AG08395 (cell line): ENCODE results near the gene SAMD11.
"Not testable (repeated sequence)": the region's sequence is repeated elsewhere in the genome, so short reads cannot be mapped to it uniquely, and the experiment has no call there.

ENCODE experiments used
- DNase-seq: peaks from one replicate; pipeline ENCODE4 v3.0.0; 2012; ENCODE audit warnings: mixed read lengths, low spot score

The SAMD11 gene

GRCh38 chr1:943545-944340 lies 20.0 kb downstream of the SAMD11 start:
- no peak for DNase-seq

- no peak for DNase-seq
Observed at GRCh38 chr1:944341-945325, 20.9 kb downstream of the SAMD11 start.

- DNase-seq = no peak
Observed at GRCh38 chr1:945688-946556, 22.2 kb downstream of the SAMD11 start.

GRCh38 chr1:946811-947210 lies 23.1 kb downstream of the SAMD11 start:
- DNase-seq = not testable (repeated sequence)

GRCh38 chr1:947958-948357 lies 24.2 kb downstream of the SAMD11 start:
- no peak for DNase-seq

- no peak for DNase-seq
Observed at GRCh38 chr1:950268-950667, 26.5 kb downstream of the SAMD11 start.

- DNase-seq = no peak
Observed at GRCh38 chr1:950881-951280, 27.2 kb downstream of the SAMD11 start.

- no peak for DNase-seq
Observed at GRCh38 chr1:951364-951763, 27.6 kb downstream of the SAMD11 start.

- no peak for DNase-seq
Observed at GRCh38 chr1:952201-952600, 28.5 kb downstream of the SAMD11 start.

GRCh38 chr1:952603-953002 lies 28.9 kb downstream of the SAMD11 start:
- DNase-seq = no peak

GRCh38 chr1:953524-954320 lies 30.0 kb downstream of the SAMD11 start:
- no peak for DNase-seq

GRCh38 chr1:954927-955326 lies 31.2 kb downstream of the SAMD11 start:
- DNase-seq = no peak

GRCh38 chr1:955474-955873 lies 31.8 kb downstream of the SAMD11 start:
- no peak for DNase-seq

GRCh38 chr1:956636-957035 lies 32.9 kb downstream of the SAMD11 start:
- no peak for DNase-seq

- DNase-seq = peak; percentile 96
Observed at GRCh38 chr1:958823-959730, 35.4 kb downstream of the SAMD11 start, which contains the start of gene NOC2L. Gene NOC2L (minus strand): TSS chr1:959256. CDS start chr1:959240, 16 bp downstream.

- no peak for DNase-seq
Observed at GRCh38 chr1:959731-960362, 36.1 kb downstream of the SAMD11 start.

GRCh38 chr1:960363-961131 lies 36.8 kb downstream of the SAMD11 start, which contains the start of gene KLHL17:
Gene KLHL17 (plus strand): TSS chr1:960584. CDS start chr1:960694, 110 bp downstream.
- DNase-seq = peak; percentile 80

- DNase-seq = no peak
Observed at GRCh38 chr1:961132-961669, 37.5 kb downstream of the SAMD11 start.
